Measurements from ENCODE around the gene PRSS36.
A peak's percentile ranks its signal among the peaks of the same experiment; 100 is the strongest.
"Not testable (repeated sequence)": the region's sequence is repeated elsewhere in the genome, so short reads cannot be mapped to it uniquely, and the experiment has no call there.

PRSS36 gene

GRCh38 chr16:31141489-31142108 lies 8.3 kb downstream of the PRSS36 start:
- DNase-seq (ENCODE audit: low spot score) = peak; percentile 55

- DNase-seq (ENCODE audit: low spot score) = not testable (repeated sequence)
These were observed 8.8 kb downstream of the PRSS36 start for GRCh38 chr16:31141071-31141469.

- peak; percentile 58 for DNase-seq (ENCODE audit: low spot score)
These were observed 11.0 kb downstream of the PRSS36 start for GRCh38 chr16:31138621-31139578.

GRCh38 chr16:31136822-31137499 lies 12.9 kb downstream of the PRSS36 start:
- DNase-seq (ENCODE audit: low spot score) = not testable (repeated sequence)

GRCh38 chr16:31136287-31136662 lies 13.6 kb downstream of the PRSS36 start:
- no peak for DNase-seq (ENCODE audit: low spot score)

GRCh38 chr16:31135535-31136286 lies 14.2 kb downstream of the PRSS36 start, which contains the start of gene PRSS8:
TSS of gene PRSS8 (minus strand) at chr16:31135727. CDS start at chr16:31135498, 229 bp downstream.
- DNase-seq (ENCODE audit: low spot score) = no peak

GRCh38 chr16:31134625-31135534 lies 15.0 kb downstream of the PRSS36 start:
- no peak for DNase-seq (ENCODE audit: low spot score)

GRCh38 chr16:31134091-31134571 lies 15.7 kb downstream of the PRSS36 start:
- DNase-seq (ENCODE audit: low spot score) = no peak

- no peak for DNase-seq (ENCODE audit: low spot score)
These were observed 16.8 kb downstream of the PRSS36 start for GRCh38 chr16:31133046-31133501.

- no peak for DNase-seq (ENCODE audit: low spot score)
These were observed 17.4 kb downstream of the PRSS36 start for GRCh38 chr16:31132303-31132979.

- no peak for DNase-seq (ENCODE audit: low spot score)
These were observed 18.0 kb downstream of the PRSS36 start for GRCh38 chr16:31131841-31132271.

GRCh38 chr16:31131416-31131815 lies 18.4 kb downstream of the PRSS36 start:
- DNase-seq (ENCODE audit: low spot score) = no peak

- DNase-seq (ENCODE audit: low spot score) = no peak
These were observed 19.0 kb downstream of the PRSS36 start for GRCh38 chr16:31130899-31131298.

- DNase-seq (ENCODE audit: low spot score) = no peak
These were observed 19.5 kb downstream of the PRSS36 start for GRCh38 chr16:31130336-31130891.

GRCh38 chr16:31129568-31130335 lies 20.1 kb downstream of the PRSS36 start:
- DNase-seq (ENCODE audit: low spot score) = no peak

- no peak for DNase-seq (ENCODE audit: low spot score)
These were observed 20.9 kb downstream of the PRSS36 start for GRCh38 chr16:31128711-31129567.

- no peak for DNase-seq (ENCODE audit: low spot score)
These were observed 22.7 kb downstream of the PRSS36 start for GRCh38 chr16:31127182-31127581.

GRCh38 chr16:31125844-31126243 lies 24.0 kb downstream of the PRSS36 start:
- DNase-seq (ENCODE audit: low spot score) = no peak
